HL-60 (cell line): ENCODE results near the gene GPER1.

ENCODE experiments used
- DNase-seq, 2 experiments: peaks; one replicate each; pipeline ENCODE4 v3.0.0-alpha.2; 2010 to 2020; ENCODE audit warnings: low read depth in 1 of 2, low spot score in 1 of 2
- H3K27ac ChIP-seq: fragments of 250-450 bp; sonication (Bioruptor Pico); replicated peaks from 2 replicates; pipeline ENCODE4 v1.5.1; 2020; ENCODE audit warnings: mild to moderate bottlenecking, moderate library complexity
- H3K27me3 ChIP-seq: fragments of 250-450 bp; sonication (Bioruptor Pico); 2 replicates; pipeline ENCODE4 v1.5.1; 2021; ENCODE audit warnings: mild to moderate bottlenecking, moderate library complexity; ENCODE audit not compliant: insufficient read depth, poor library complexity, severe bottlenecking
- H3K4me3 ChIP-seq: replicated peaks from 2 replicates; pipeline ENCODE4 v1.5.1; 2011; ENCODE audit warnings: mild to moderate bottlenecking, control low read depth, low read length; ENCODE audit not compliant: insufficient read depth
- GABPA ChIP-seq: IDR thresholded peaks from 2 replicates; pipeline ENCODE4 v1.6.1; 2012; ENCODE audit warnings: low read depth
- POLR2AphosphoS5 ChIP-seq: IDR thresholded peaks from 2 replicates; pipeline ENCODE4 v1.6.1; 2012; ENCODE audit warnings: low read depth
- SPI1 ChIP-seq: IDR thresholded peaks from 2 replicates; pipeline ENCODE4 v1.6.1; 2012; ENCODE audit warnings: low read depth, mild to moderate bottlenecking, borderline replicate concordance
- TF ChIP-seq, protein P1 (sequence below): IDR thresholded peaks from 2 replicates; pipeline ENCODE4 v1.6.1; 2012; ENCODE audit warnings: low read depth; ENCODE audit not compliant: insufficient replicate concordance
- TF ChIP-seq, protein P2 (sequence below): IDR thresholded peaks from one replicate; pipeline ENCODE4 v1.5.1; 2011; ENCODE audit warnings: low read length, control low read depth, inconsistent platforms; ENCODE audit not compliant: insufficient read depth

Gene GPER1

DNA sequence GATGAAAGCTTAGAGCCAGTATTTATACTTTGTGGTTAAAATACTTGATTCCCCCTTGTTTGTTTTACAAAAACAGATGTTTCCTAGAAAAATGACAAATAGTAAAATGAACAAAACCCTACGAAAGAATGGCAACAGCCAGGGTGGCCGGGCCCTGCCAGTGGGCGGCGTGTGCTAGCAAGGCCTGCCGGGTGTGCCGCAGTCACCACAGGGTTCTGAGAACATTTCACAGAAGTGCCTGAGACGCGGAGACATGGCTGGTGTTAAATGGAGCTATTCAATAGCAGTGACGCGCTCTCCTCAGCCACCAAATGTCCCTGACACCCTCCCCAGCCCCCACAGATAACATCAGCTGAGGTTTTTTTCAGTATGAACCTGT lies 29.1 kb upstream of the GPER1 start:
- DNase-seq = no peak
- TF ChIP-seq, protein P1, sequence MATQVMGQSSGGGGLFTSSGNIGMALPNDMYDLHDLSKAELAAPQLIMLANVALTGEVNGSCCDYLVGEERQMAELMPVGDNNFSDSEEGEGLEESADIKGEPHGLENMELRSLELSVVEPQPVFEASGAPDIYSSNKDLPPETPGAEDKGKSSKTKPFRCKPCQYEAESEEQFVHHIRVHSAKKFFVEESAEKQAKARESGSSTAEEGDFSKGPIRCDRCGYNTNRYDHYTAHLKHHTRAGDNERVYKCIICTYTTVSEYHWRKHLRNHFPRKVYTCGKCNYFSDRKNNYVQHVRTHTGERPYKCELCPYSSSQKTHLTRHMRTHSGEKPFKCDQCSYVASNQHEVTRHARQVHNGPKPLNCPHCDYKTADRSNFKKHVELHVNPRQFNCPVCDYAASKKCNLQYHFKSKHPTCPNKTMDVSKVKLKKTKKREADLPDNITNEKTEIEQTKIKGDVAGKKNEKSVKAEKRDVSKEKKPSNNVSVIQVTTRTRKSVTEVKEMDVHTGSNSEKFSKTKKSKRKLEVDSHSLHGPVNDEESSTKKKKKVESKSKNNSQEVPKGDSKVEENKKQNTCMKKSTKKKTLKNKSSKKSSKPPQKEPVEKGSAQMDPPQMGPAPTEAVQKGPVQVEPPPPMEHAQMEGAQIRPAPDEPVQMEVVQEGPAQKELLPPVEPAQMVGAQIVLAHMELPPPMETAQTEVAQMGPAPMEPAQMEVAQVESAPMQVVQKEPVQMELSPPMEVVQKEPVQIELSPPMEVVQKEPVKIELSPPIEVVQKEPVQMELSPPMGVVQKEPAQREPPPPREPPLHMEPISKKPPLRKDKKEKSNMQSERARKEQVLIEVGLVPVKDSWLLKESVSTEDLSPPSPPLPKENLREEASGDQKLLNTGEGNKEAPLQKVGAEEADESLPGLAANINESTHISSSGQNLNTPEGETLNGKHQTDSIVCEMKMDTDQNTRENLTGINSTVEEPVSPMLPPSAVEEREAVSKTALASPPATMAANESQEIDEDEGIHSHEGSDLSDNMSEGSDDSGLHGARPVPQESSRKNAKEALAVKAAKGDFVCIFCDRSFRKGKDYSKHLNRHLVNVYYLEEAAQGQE = no peak
- TF ChIP-seq GABPA (no peak), SPI1 (no peak), POLR2AphosphoS5 (no peak)
- TF ChIP-seq, protein P2, sequence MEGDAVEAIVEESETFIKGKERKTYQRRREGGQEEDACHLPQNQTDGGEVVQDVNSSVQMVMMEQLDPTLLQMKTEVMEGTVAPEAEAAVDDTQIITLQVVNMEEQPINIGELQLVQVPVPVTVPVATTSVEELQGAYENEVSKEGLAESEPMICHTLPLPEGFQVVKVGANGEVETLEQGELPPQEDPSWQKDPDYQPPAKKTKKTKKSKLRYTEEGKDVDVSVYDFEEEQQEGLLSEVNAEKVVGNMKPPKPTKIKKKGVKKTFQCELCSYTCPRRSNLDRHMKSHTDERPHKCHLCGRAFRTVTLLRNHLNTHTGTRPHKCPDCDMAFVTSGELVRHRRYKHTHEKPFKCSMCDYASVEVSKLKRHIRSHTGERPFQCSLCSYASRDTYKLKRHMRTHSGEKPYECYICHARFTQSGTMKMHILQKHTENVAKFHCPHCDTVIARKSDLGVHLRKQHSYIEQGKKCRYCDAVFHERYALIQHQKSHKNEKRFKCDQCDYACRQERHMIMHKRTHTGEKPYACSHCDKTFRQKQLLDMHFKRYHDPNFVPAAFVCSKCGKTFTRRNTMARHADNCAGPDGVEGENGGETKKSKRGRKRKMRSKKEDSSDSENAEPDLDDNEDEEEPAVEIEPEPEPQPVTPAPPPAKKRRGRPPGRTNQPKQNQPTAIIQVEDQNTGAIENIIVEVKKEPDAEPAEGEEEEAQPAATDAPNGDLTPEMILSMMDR = no peak
- Histone ChIP-seq H3K27ac (no peak overlapping the region), H3K4me3 (no peak overlapping the region), H3K27me3 (no peaks in the 10 kb centered on the region)

DNA sequence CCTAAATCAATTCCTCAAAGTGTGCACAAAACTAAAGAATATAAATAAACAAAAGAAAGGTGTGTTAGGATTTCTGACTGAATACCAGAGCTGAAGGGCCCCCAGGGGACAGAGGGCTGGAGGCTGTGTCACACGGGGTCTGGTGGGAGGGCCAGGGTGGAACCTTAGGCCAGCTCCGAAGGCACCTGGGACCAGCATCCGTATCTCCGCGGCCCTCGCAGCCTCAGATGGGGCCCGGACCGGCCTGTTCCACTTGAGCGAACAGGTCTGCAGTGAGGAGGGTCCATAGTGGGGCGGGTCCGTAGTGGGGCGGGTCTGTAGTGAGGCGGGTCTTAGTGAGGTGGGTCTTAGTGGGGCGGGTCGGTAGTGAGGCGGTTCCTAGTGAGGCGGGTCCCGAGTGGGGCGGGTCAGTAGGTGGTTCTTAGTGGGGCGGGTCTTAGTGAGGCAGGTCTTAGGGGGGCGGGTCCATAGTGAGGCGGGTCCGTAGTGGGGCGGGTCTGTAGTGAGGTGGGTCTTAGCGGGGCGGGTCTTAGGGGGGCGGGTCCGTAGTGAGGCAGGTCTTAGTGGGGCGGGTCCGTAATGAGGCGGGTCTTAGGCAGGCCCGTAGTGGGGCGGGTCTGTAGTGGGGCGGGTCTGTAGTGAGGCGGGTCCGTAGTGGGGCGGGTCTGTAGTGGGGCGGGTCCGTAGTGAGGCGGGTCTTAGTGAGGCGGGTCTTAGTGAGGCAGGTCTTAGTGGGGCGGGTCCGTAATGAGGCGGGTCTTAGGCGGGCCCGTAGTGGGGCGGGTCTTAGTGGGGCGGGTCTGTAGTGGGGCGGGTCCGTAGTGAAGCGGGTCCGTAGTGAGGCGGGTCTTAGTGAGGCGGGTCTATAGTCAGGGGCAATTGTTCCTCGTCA lies 28.5 kb upstream of the GPER1 start:
- H3K27ac ChIP-seq = no peak overlapping the region
- no peaks in the 10 kb centered on the region for H3K27me3 ChIP-seq
- TF ChIP-seq POLR2AphosphoS5 (no peak), GABPA (no peak), SPI1 (no peak)
- TF ChIP-seq, protein P1 = no peak
- TF ChIP-seq, protein P2 = no peak
- no peak overlapping the region for H3K4me3 ChIP-seq
- DNase-seq = no peak

DNA sequence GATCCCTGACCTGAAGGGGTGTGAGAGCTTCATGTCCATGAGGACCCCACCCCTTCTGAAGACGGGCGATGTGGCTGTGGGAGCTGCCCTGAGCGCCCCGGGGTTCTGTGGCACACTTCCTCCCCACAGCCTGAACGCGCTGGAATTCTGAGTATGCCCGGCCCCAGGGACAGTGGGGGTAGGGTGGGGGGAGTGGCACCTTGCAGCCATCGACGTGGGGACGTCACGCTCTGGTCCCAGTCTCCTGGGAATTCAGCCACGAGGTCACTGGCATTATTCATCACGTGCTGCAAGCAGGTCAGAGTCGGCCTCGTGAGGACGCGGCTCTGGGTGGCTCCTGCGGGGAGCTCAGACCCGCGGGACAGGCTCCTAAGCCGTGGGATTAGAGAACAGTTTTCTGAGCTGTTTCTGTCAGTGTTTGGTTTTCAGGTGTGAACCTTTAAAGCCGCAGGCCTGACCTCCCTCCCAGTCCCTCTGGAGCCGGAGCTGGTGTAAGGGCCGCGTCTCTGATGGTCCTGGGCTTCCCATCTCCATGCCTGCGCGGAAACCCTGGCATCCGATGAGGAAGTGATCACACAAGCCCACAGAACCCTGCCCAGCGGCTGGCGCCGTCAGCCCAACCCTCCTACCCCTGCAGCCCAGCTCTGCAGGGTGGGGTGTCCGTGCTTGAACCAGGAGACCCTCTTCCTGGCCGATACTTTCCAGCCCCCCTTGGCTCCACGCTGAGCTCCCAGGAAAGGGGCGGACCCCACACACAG lies 27.4 kb upstream of the GPER1 start:
- Histone ChIP-seq H3K27me3 (no peaks in the 10 kb centered on the region), H3K4me3 (no peak overlapping the region), H3K27ac (no peak overlapping the region)
- no peak for TF ChIP-seq SPI1
- TF ChIP-seq, protein P1 = no peak
- TF ChIP-seq POLR2AphosphoS5 = no peak
- TF ChIP-seq, protein P2 = no peak
- no peak for TF ChIP-seq GABPA
- DNase-seq = no peak
